Measurements from ENCODE around the gene CMTM1. TPM values are rescaled to one million over a fixed set of nuclear protein-coding genes. Genes with fewer than 3 reads are reported as not detected.

The CMTM1 gene
- total RNA-seq, 2 donors from 2014 or later = not detected

- DNase-seq = no peak
- no peak for ATAC-seq
Measured at GRCh38 chr16:66616169-66616568, 49.9 kb downstream of the CMTM1 start.

GRCh38 chr16:66616592-66616991 lies 50.4 kb downstream of the CMTM1 start:
- peaks cover 19% of the 10 kb centered on the region for H3K4me1 ChIP-seq
- H3K9me3 ChIP-seq = no peaks in the 10 kb centered on the region
- H3K27me3 ChIP-seq = no peaks in the 10 kb centered on the region
- H3K36me3 ChIP-seq (replicated peaks in 1 of 2; ENCODE audit: insufficient read depth in 1 of 2, low read depth in 2 of 2) = peaks cover 0 to 4% of the 10 kb centered on the region in 2 donors
- DNase-seq = no peak
- intact Hi-C loops (cut with DNase I) = no loop called here
- TF ChIP-seq POLR2A (IDR thresholded peaks at IDR 0.05) (no peak), CTCF (IDR thresholded peaks at IDR 0.05) (no peak)
- no peak for ATAC-seq
- H3K4me3 ChIP-seq = no peak overlapping the region
- WGBS, 2 donors = 74 to 81% methylated on average over 9 of the region's 9 CpGs
- no peak overlapping the region for H3K27ac ChIP-seq

More at GRCh38 chr16:66616169-66616568, 49.9 kb downstream of the CMTM1 start:
- 88 to 91% methylated on average over 4 of the region's 4 CpGs for WGBS, 2 donors
- TF ChIP-seq POLR2A (IDR thresholded peaks at IDR 0.05) (no peak), CTCF (IDR thresholded peaks at IDR 0.05) (no peak)
- Histone ChIP-seq H3K9me3 (no peaks in the 10 kb centered on the region), H3K36me3 (replicated peaks in 1 of 2; ENCODE audit: insufficient read depth in 1 of 2, low read depth in 2 of 2) (peaks cover 0 to 3% of the 10 kb centered on the region in 2 donors), H3K4me1 (peaks cover 19% of the 10 kb centered on the region), H3K27ac (no peak overlapping the region), H3K4me3 (no peak overlapping the region), H3K27me3 (no peaks in the 10 kb centered on the region)
- intact Hi-C loops (cut with DNase I) = no loop called here

GRCh38 chr16:66617010-66617434 lies 50.8 kb downstream of the CMTM1 start:
- DNase-seq = no peak
- no peak for ATAC-seq
- H3K9me3 ChIP-seq = no peaks in the 10 kb centered on the region
- TF ChIP-seq CTCF (IDR thresholded peaks at IDR 0.05) = no peak
- TF ChIP-seq POLR2A (IDR thresholded peaks at IDR 0.05) = no peak
- H3K36me3 ChIP-seq (replicated peaks in 1 of 2; ENCODE audit: insufficient read depth in 1 of 2, low read depth in 2 of 2) = peaks cover 0 to 7% of the 10 kb centered on the region in 2 donors
- peaks cover 16% of the 10 kb centered on the region for H3K4me1 ChIP-seq
- H3K27ac ChIP-seq = no peak overlapping the region
- no peaks in the 10 kb centered on the region for H3K27me3 ChIP-seq
- no peak overlapping the region for H3K4me3 ChIP-seq
- intact Hi-C loops (cut with DNase I) = no loop called here
- 36 to 53% methylated on average over 2 of the region's 2 CpGs for WGBS, 2 donors

GRCh38 chr16:66617728-66618127 lies 51.5 kb downstream of the CMTM1 start:
- Histone ChIP-seq H3K4me1 (peaks cover 9% of the 10 kb centered on the region), H3K27me3 (no peaks in the 10 kb centered on the region), H3K4me3 (no peak overlapping the region), H3K36me3 (replicated peaks in 1 of 2; ENCODE audit: insufficient read depth in 1 of 2, low read depth in 2 of 2) (peaks cover 0 to 7% of the 10 kb centered on the region in 2 donors), H3K9me3 (no peaks in the 10 kb centered on the region), H3K27ac (peak overlapping the region in 1 of 4 donors; percentile 25)
- WGBS, 2 donors = 39 to 40% methylated on average over 5 to 7 of the region's 7 CpGs
- ATAC-seq = peak; percentile 18
- no peak for TF ChIP-seq CTCF (IDR thresholded peaks at IDR 0.05)
- no peak for TF ChIP-seq POLR2A (IDR thresholded peaks at IDR 0.05)
- DNase-seq = no peak
- intact Hi-C loops (cut with DNase I) = no loop called here
